ENCODE results near the gene RBBP8NL.

- no peak for TF ChIP-seq CTCF (conservative IDR thresholded peaks at IDR 0.05)
- TF ChIP-seq EZH2 (IDR thresholded peaks at IDR 0.05; ENCODE audit: low read depth) = no peak
Observed at GRCh38 chr20:62364911-62365736, 62.2 kb downstream of the RBBP8NL start.

Data from PC-9 (cell line).